IPS-11a (cell line): Measurements from ENCODE around the gene CD86.

Experiments
- H3K4me3 ChIP-seq: one replicate; pipeline ENCODE4 v1.5.1; 2013; ENCODE audit warnings: low read depth, low read length, control low read depth

Gene CD86

DNA sequence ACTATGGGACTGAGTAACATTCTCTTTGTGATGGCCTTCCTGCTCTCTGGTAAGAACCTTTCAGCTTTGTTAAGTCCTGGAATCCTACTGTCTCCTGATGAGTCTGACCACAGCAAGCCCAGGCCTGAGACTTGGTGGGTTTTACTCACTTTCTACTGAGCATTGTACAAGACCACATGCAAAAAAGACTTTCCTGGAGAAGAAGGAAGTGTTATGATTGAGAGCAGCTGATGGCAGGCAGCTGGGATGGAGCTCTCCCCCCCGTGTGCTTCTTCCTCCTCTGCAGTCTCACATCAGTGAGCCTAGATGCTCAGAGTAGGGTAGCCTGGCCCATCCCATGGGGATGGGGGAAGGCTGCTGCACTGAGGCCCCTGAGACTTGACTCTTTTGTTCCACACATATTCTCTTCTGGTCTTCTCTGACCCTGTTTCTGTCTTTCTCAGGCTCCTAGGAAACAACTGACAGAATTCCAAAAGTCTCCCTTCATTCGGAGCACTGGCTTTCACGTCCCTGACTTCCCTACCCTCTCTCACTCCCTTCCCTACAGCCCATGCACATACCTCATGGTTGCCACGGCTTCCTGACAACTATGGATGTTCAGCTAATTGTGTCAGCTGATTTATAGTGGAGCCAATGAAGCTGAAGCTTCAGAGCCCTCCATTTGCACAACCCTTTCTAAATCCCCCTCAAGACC is 36.6 kb downstream of the CD86 start:
- no peak overlapping the region for H3K4me3 ChIP-seq

DNA sequence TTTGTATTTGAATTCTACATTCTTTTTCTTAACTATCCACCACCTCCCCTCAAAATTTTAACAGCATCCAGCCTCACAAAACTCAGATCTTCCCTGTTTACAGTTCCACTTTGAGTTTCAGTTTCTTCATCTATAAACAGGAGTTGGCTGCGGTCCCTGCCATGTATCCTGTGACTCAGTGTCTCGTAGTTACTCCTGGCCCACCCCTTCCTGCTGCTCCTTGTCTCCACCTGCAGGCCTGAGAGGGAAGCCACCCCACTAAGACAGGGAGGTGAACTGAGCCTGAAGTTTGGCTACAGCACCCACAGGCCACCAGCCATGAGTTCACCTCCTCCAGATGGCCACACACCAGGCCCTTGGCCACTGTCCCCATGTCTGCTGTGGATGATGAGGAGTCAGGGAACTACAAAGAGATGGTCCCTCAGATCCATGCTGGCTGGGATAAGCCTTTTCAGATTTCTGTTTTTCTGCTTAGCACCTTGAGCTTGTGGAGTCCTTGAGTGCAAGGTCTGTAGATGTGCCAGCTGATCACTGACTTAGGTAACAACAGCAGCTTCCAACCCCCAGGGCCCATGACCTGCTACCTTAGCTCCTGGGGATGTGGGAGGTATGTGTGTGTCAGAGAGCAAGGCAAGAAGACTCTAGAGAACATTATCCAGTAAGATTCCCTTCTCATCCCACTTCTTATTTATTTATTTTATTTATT is 37.5 kb downstream of the CD86 start:
- H3K4me3 ChIP-seq = no peak overlapping the region

DNA sequence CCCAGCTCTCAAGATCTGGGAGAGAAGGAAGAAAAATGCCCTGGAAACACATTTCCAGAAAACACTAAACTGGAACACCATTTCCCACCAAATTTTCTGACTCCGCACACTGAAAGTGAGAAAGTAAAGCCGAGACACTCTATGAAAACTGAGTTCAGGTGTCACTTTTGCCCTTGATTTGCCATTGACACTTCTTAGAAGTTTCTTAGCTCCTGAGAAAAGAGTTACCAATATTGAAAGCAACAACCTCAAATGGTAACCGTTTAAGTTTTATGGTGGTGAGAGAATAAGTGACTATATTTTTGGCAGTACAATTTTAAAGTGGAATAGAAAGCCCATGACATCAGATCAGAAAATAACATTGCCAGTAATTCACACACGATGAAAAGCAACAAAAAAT is 39.0 kb downstream of the CD86 start:
- H3K4me3 ChIP-seq = no peak overlapping the region

DNA sequence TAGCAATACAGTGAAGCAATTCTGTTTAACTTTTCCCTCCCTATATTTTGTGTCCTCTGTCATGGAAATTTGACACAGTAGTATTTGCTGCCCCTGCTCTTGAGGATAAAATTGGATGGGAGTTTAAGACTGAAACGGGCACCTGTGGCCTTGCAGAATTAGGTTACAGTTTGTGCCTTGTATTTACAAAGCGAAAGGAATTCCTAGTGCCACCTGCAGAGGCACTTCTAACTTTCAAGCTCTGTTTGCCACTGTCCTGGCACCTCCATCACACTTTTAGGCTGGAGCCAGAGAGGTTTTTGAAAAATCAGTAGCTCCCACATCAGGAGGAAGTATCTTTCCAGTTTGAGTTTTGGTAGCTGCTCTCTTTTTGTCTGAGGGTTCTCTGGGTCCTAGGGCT is 39.5 kb downstream of the CD86 start:
- no peak overlapping the region for H3K4me3 ChIP-seq

DNA sequence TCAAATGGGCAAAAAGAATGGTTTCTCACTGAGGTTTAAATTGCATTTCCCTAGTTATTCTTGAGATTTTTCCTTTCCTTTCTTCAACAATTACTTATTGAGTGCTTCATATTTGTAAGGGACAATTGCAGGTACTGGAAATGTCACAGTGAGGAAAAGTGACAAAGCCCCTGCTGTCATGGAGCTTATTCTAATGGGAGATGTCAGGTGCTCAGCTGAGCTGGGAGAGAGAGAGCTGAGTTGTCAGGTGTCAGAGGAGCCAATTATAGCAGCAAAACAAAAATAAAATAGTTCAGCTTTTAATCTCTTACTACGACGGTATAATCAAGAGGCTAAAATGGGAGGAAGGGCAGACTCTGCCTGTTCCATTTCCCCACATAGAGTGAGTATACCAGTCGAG is 42.0 kb downstream of the CD86 start:
- H3K4me3 ChIP-seq = no peak overlapping the region

DNA sequence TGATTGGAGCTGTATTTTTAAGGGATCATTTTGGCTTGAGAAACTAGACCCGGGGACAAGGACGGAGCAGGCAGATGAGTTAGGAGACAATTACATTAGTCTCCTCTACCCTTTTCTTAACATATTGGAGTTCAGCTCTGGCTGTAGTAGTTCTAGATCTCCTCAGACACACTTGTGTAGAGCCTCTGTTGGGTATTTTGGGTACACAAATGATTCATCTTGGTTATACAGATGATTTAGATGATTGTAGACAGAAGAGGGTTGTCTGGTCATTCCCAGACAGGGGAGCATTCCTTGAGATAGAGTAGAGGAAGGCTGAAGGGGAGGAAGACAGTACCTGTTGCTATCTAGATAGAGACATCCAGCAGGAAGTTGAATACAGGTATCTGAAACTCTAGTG is 43.4 kb downstream of the CD86 start:
- H3K4me3 ChIP-seq = no peak overlapping the region

DNA sequence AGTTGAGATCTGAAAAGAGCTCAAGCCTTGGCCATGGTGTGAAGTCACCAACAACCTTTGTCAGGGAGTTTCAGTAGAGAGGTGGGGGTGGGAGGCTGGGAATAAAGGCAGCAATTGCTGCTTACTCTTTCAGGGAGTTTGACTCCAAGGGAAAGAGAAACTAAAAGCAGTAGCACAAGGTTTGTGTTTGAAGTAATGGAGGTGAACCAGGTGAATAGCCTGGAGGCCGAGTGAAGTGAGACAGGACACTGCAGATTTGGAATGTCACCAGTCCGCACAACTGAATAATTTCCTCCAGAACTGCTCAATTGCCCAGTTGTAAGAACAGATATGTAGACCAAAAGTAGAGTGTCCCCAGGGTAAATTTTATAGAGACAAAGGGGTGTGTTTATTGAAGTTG is 44.1 kb downstream of the CD86 start:
- no peak overlapping the region for H3K4me3 ChIP-seq

DNA sequence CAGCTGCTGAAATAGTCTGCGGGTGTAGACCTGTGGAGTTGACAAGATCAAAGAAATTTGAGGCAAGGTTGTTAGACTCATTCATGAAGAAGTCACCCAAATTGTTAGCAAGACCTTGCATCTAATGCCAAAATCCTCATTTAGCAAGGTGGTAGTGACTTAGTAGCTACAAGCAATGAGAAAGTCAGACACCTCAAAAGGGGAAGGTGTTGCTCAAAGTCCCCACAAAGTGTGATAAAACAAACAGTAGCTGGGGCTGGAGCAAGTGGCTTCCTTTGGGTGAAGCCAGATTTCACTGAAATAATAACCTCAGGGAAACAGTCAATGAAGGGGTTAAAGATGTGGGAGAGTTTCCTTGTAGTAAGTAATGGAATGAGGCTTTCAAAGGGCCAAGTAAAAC is 44.9 kb downstream of the CD86 start:
- no peak overlapping the region for H3K4me3 ChIP-seq

DNA sequence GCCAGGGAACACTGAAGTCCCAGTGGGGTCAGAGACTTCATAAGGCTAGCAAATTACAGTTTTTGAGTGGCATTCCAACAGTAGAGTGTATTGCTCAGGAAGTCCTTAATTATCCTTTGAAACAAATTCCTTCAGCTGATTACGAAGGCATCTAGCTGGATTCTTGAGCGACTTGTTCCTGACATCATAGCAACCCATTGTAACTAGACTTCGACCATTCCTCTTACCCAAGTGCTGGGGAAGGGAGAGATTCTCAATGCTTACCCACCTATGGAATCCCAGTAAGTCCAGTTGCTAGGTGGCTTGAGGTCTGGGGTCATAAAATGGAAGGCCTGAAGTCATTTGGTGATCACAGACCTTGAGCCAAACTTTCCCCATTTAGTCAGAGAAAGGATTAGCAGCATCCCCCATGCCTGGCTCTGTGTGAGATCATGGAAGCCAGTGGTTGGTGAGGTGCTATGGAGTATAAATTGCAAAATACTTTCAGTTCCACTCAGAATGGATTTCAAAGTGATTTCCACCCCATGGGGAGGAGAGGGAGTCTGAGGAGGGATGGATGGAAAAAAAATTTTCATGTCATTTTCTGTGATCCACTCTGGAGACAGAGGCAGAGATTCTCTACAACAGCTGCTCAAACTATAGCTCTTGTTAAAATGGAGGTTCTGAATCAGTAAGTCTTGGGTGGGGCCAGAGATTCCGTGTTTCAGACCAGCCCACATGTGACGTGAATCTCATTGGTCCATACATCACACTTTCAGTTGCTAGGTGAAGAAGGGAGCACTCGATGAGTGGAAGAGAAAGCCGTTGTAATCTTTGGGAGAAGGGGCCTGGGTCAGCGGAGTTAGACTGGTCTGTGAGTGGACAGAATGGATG is 45.7 kb downstream of the CD86 start:
- H3K4me3 ChIP-seq = no peak overlapping the region

DNA sequence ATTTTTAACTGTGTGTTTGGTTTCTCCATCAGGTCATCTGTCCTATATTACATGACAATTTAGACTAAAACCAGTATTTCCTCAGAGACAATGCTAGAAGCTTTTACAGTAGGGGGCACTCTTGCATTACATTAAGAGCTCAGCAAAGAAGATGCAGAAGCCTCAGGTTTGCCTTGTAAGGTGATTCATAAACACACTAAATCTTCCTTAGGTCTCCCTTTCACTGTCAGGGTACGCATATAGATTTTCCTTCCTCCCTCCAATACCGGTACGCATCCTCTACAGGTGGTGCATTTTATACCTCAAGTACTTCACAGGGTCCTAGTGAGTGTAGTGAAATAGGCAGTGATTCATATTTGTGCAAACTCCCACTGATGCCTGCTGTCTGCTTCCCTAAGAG is 46.5 kb downstream of the CD86 start:
- no peak overlapping the region for H3K4me3 ChIP-seq

DNA sequence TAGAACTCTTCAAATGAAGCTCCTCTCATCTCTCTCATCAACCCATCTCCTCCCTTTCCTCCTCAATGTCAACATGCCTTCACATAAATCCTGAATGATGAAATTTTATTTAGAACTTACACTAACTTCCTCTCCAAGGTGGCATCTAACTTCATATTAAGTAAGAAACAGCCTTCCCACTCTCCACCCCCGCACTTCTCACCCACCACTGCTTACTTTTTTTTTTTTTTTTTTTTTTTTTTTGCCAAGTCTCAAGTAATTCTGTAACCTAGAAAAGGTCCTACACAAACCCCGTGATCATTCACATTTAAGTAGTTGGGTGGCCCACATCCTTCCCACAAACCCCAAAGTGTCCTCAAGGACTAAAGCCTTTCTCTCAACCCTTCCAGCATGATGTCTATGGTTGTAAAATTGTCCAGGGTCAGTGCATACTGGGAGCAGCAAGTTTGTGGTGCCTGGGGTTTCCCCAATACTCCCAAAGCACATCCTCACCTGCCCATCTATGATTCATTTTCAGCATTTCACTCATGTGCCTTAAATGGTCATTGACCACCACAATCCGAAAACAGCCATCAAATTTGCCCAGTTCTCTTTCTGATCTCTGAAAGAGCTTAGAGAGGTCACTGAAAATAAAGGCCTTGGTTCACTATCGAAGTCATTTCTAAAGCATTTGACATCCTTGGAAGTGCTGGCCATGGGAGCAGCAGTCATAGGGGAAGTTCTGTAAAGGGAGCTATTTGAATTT is 47.2 kb downstream of the CD86 start:
- no peak overlapping the region for H3K4me3 ChIP-seq

DNA sequence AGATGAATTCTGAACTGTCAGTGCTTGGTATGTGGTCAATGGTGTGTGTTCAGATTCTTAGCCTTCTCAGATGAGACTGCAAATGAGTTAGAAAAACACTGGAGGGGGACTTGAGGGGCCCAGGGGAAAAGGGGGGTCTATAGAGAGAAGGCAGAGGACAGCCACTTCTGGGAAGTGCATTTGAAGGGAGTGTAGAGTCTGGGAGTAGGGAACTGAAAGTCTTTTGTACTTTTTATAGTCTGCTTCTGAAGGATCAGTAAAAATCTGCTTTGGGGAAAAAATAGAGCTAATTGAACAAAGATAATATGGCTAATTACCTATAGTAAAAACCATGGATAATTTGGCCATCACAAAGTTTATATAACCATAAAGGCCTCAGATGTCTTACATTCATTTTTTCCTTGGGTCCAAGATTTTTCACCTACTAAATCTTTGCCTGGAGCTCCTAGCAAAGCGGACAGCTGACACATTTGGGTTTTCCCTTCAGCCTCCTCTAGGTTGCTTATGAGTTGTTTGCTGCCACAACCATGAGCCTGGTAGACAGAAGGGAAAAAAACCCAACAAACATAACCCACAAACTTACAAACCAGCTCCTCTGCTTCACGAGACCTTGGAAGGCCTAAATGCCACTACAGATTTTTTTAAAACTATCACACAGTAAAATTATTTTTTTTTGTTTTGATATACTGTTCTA is 48.8 kb downstream of the CD86 start:
- no peak overlapping the region for H3K4me3 ChIP-seq

DNA sequence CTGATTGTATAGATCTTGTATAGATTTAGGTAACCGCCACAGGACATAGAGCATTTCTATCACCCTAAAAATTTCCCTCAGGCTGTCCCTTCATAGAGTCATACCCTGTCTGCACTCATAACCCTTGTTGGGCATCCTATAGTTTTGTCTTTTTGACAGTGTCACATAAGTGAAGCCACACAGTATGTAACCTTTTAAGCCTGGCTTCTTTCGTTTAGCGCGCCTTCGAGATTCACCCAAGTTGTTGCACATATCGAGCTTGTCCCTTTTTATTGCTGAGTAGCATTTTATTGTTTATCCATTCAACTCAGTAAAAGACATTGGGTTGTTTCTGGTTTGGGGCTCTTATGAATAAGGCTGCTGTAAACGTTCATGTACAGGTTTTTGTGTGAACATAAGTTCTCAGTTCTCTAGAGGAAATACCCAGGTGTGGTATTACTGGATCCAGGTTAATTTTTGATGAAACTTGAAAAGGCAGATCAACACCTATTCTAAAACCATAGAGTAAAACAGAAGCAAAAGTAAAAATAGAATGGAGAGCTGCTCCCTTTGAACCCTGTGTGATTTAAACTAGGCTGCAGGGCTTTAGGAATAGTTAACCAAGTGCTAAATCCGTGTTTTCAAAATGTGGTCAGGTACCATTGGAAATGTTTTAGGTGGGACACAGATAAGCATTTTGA is 49.5 kb downstream of the CD86 start:
- no peak overlapping the region for H3K4me3 ChIP-seq

DNA sequence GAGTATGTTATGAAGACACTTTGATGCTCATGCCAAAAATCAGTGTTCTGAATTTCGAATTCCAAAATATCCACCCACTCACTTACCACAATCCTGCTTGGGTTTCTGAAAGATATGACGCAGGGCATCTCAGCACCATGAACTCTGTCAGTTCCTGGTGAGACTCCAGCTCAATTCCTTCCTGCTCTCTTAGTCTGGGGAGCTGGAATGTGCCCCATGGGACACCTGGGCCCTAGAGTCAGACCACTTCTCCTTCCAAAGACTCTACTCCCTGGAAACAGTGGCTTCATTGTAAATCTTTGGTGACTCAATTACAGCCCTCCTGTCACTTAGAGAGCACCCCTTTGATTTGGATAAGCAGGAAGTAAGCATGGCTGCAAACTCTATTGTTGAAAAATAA is 50.5 kb downstream of the CD86 start:
- H3K4me3 ChIP-seq = no peak overlapping the region

DNA sequence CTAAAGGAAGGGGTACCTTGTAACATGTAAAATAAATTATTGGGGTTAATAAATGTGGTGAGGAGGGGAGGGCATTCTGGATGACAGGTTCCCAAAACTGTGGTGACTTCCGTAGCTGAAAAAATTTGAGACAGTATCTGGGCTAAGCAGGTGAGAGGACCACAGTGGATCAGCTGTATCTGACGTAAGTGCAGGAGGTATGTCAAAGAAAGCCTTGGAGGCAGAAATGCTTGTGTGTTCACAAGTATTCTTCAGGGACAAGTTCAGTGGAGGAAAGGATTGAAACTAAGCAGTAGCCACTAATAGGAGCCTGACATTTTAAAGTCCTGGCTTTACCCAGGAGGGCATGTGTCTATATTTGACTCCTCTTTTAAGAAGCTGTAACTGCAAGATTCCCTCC is 52.0 kb downstream of the CD86 start:
- H3K4me3 ChIP-seq = no peak overlapping the region

DNA sequence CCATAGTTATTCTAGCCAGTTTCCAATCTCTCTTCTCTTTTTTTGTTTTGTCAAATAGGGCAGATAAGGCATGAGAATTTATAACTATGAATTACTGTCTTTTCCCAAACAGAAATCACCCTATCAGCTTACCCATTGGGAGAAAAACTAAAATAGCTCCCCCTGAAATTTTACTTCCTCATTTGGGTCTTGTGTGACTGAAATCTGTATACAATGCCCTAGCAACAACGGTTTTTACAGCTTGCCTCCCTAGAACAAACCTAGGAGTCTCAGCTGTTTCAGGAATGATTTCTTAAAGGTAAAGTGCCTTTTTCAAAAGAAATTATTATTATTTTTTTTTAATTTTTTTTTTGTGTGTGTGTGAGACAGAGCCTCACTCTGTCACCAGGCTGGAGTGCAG is 56.8 kb downstream of the CD86 start:
- H3K4me3 ChIP-seq = no peak overlapping the region

DNA sequence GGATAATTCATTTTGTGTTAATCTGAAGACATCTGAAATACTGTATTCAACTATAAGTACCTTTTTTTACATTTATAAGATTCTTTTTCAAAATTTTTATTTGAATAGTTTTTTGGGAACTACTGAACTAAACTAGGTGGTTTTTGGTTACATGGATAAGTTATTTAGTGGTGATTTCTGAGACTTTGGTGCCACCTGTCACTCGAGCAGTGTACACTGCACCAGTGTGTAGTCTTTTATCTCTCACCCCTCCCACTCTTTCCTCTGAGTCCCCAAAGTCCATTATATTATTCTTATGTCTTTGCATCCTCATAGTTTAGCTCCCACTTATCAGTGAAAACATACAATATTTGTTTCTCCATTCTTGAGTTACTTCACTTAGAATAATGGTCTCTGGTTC is 57.6 kb downstream of the CD86 start:
- no peak overlapping the region for H3K4me3 ChIP-seq

DNA sequence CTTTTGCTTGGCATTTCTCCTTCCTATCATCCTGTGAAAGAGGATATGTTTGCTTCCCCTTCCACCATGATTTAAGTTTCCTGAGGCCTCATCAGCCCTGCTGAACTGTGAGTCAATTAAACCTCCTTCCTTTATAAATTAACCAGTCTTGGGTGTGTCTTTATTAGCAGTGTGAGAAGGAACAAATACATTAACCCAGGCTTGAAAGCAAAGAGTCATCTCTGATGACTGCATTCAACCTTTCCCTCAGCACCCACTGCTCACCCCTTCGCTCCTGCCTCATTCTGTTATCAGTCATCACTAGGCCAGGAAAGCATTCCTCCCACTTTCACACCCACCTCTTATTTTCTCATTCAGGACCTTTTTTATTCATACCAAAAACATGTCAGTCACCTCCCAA is 68.7 kb downstream of the CD86 start:
- no peak overlapping the region for H3K4me3 ChIP-seq

DNA sequence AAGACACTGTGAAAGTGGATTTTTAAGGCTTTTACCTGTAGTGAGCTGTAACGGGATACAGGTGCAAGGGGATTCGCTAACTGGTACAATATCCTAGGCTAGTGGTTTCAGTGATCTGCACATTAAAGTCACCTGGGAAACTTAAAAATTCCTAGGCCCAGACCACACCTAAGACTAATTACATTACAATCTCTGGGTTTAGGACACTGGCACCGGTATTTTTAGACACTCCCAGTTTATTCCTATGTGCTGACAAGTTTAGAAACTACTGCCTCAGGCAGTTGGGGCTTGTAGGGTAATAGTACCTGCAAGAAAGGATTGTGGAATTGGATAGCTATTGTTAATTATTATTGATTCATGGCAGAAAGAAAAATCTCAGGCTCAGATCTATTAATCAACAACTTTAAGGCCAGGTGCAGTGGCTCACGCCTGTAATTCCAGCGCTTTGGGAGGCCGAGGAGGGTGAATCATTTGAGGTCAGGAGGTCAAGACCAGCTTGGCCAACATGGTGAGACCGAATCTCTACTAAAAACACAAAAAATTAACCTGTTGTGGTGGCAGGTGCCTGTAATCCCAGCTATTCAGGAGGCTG is 77.9 kb downstream of the CD86 start:
- H3K4me3 ChIP-seq = no peak overlapping the region

DNA sequence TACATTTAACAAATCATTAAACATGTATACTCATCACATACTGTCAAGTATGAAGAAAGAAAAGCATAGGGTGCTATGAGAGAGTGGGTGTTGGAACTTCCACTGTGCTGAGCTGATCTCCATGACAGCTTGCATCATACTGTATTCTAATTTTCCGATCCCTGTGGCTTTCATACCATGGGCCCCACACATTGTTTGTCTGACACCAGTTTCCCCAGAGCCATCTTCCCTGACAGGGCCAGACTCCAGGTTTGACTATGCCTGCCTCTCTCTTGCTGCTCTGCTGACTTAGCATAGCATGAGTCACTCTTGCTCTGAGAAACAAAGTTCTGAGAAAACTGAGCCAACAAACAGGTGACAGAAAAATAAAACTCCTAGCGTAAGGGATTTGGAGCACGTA is 91.3 kb downstream of the CD86 start:
- H3K4me3 ChIP-seq = no peak overlapping the region
